ENCODE data around the gene PNLDC1.

DNA sequence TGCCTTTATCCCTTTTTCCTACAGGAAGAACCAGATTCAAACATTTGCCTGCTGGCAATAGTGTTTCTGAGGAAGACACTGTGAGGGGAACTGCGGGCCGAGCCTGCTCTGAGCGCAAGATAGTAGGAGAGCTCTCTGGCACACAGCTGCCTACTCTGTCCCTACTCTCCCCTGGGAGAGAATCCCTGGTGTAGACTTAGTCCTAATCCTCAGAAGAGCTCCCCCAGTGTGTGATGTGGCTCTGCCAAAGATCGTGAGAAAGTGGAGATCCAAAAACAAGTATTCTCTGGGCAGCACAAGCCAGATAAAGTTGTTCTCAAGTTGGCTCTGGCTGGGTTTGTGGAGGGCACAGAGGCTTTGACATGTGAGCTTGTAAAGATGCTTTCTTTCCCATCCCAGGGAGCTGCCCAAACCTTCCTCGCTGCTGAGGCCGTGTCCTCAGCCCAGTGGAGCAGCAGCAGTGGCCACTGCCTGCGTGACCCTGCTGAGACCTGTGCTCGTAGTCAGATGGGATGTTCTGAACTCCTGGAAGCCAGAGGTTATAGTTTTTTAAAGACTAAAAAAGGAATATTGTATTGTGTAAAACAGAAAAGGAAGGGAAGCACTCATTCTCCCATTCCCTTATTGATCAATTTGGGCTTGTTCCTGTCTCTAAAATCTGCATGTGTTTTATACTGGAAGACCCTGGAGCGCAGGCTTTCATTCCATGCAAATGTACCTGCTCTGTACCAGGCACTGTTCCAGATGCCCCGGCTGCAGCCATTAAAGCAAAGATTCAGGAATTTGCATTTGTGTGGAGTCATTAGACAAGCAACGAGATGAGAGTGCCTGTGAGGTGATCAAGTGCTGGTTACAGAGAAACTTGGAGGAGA lies 30.7 kb downstream of the PNLDC1 start:
- TF ChIP-seq, protein P1, sequence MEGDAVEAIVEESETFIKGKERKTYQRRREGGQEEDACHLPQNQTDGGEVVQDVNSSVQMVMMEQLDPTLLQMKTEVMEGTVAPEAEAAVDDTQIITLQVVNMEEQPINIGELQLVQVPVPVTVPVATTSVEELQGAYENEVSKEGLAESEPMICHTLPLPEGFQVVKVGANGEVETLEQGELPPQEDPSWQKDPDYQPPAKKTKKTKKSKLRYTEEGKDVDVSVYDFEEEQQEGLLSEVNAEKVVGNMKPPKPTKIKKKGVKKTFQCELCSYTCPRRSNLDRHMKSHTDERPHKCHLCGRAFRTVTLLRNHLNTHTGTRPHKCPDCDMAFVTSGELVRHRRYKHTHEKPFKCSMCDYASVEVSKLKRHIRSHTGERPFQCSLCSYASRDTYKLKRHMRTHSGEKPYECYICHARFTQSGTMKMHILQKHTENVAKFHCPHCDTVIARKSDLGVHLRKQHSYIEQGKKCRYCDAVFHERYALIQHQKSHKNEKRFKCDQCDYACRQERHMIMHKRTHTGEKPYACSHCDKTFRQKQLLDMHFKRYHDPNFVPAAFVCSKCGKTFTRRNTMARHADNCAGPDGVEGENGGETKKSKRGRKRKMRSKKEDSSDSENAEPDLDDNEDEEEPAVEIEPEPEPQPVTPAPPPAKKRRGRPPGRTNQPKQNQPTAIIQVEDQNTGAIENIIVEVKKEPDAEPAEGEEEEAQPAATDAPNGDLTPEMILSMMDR (IDR thresholded peaks at IDR 0.05; ENCODE audit: insufficient read depth, low read depth, low read length), result no peak
- no peak for TF ChIP-seq EZH2 (IDR thresholded peaks at IDR 0.05; ENCODE audit: insufficient read depth, low read length)
